B cell (primary cell): ENCODE results near the gene SLC22A12. TPM values are rescaled to one million over a fixed set of nuclear protein-coding genes. Genes with fewer than 3 reads are reported as not detected.

Experiments used
- ATAC-seq: fragments of 200-7000 bp; cut with Tn5 transposase; one replicate; pipeline ENCODE4 v1.10.0; 2021; ENCODE audit warnings: low read depth, mild to moderate bottlenecking, moderate number of reproducible peaks, moderate library complexity
- CTCF ChIA-PET: fragments of 350-600 bp; sonication (Branson Sonifier 250); formaldehyde crosslinking; loops from one replicate; lab custom pipeline; 2021; ENCODE audit warnings: antibody characterized with exemption, inconsistent platforms; lab: Charles Lee
- POLR2A ChIA-PET: fragments of 350-600 bp; sonication (Branson Sonifier 250); formaldehyde crosslinking; loops from one replicate; lab custom pipeline; 2021; ENCODE audit warnings: antibody characterized with exemption; lab: Charles Lee
- DNase-seq: peaks from one replicate; pipeline ENCODE4 v3.0.0; 2013
- H2AFZ ChIP-seq: 2 replicates; pipeline ENCODE4 v1.6.1; 2012; ENCODE audit warnings: mild to moderate bottlenecking, low read depth, low read length; ENCODE audit not compliant: insufficient read depth, poor library complexity, severe bottlenecking
- H3K27ac ChIP-seq, 2 donors: 1 replicate in 1 of 2; 2 replicates in 1 of 2; pipeline ENCODE4 v1.5.1; 2012 to 2013; ENCODE audit warnings: low read length in 2 of 2, mild to moderate bottlenecking in 2 of 2, moderate library complexity in 1 of 2
- H3K27me3 ChIP-seq, 4 experiments: fragments of 200-600 bp in 1 of 4; sonication (generic) in 1 of 4; replicated peaks in 1 of 4; 1 replicate in 2 of 4; 2 replicates in 2 of 4; pipeline versions ENCODE4 v1.6.1 to v1.7.0; 2013 to 2016; ENCODE audit warnings: low read length in 3 of 4, mild to moderate bottlenecking in 2 of 4, mixed read lengths in 1 of 4, moderate library complexity in 1 of 4; ENCODE audit not compliant: insufficient read depth in 4 of 4, control insufficient read depth in 3 of 4; ENCODE audit errors: control extremely low read depth in 1 of 4
- H3K36me3 ChIP-seq, 2 experiments: replicated peaks in 1 of 2; 1 replicate in 1 of 2; 2 replicates in 1 of 2; pipeline versions ENCODE4 v1.6.1 to v1.7.1; 2013; ENCODE audit warnings: low read length in 1 of 2; ENCODE audit not compliant: insufficient read depth in 2 of 2, control insufficient read depth in 1 of 2; ENCODE audit errors: control extremely low read depth in 1 of 2, extremely low read depth in 1 of 2
- H3K4me1 ChIP-seq, 2 donors: fragments of 200-600 bp in 1 of 2; sonication (generic) in 1 of 2; 1 replicate in 1 of 2; 2 replicates in 1 of 2; pipeline versions ENCODE4 v1.5.1 to v1.6.1; 2013 to 2017; ENCODE audit warnings: low read length in 2 of 2; ENCODE audit not compliant: control insufficient read depth in 2 of 2, insufficient read depth in 2 of 2
- H3K4me2 ChIP-seq: replicated peaks from 2 replicates; pipeline ENCODE3; 2012; ENCODE audit warnings: mild to moderate bottlenecking, low read depth, low read length; ENCODE audit not compliant: poor library complexity, severe bottlenecking
- H3K4me3 ChIP-seq, 5 experiments: fragments of 200-600 bp in 1 of 5; sonication (generic) in 1 of 5; 1 replicate in 3 of 5; 2 replicates in 2 of 5; pipeline versions ENCODE4 v1.5.1 to v1.7.0; 2011 to 2016; ENCODE audit warnings: low read length in 4 of 5, mild to moderate bottlenecking in 4 of 5, low read depth in 2 of 5, control low read depth in 1 of 5, moderate library complexity in 1 of 5; ENCODE audit not compliant: insufficient read depth in 1 of 5; ENCODE audit errors: control extremely low read depth in 1 of 5, extremely low read depth in 1 of 5
- H3K79me2 ChIP-seq: fragments of 200-600 bp; sonication (generic); one replicate; pipeline ENCODE4 v1.6.0; 2016; ENCODE audit warnings: low read length; ENCODE audit not compliant: control insufficient read depth, insufficient read depth
- H3K9ac ChIP-seq: fragments of 200-600 bp; sonication (generic); 2 replicates; pipeline ENCODE4 v1.6.1; 2017; ENCODE audit warnings: mild to moderate bottlenecking, low read length, moderate library complexity
- H3K9me3 ChIP-seq, 3 donors: one replicate each; pipeline versions ENCODE4 v1.6.1 to v1.7.1; 2013; ENCODE audit warnings: low read length in 2 of 3; ENCODE audit not compliant: control insufficient read depth in 2 of 3, insufficient read depth in 1 of 3; ENCODE audit errors: control extremely low read depth in 1 of 3
- H4K20me1 ChIP-seq: 2 replicates; pipeline ENCODE4 v1.6.0; 2012; ENCODE audit warnings: mild to moderate bottlenecking, low read length; ENCODE audit not compliant: insufficient read depth, control insufficient read depth, poor library complexity, severe bottlenecking
- H3K27ac Mint-ChIP-seq: one replicate; pipeline ENCODE4 v1.8.0; 2021; ENCODE audit warnings: mixed read lengths
- H3K27me3 Mint-ChIP-seq: one replicate; pipeline ENCODE4 v1.8.0; 2021; ENCODE audit warnings: mixed read lengths
- H3K4me1 Mint-ChIP-seq: one replicate; pipeline ENCODE4 v1.8.0; 2021; ENCODE audit warnings: mixed read lengths
- H3K4me3 Mint-ChIP-seq: one replicate; pipeline ENCODE4 v1.8.0; 2021; ENCODE audit warnings: mixed read lengths
- H3K9me3 Mint-ChIP-seq: one replicate; pipeline ENCODE4 v1.8.0; 2022; ENCODE audit warnings: mixed read lengths; ENCODE audit not compliant: insufficient read depth
- EZH2 ChIP-seq: IDR thresholded peaks from 2 replicates; pipeline ENCODE4 v1.6.1; 2012; ENCODE audit warnings: borderline replicate concordance, low read depth, mild to moderate bottlenecking, moderate library complexity, low read length; ENCODE audit not compliant: insufficient read depth, poor library complexity, severe bottlenecking
- WGBS: methylation state at CpG from one replicate; pipeline ENCODE4 v1.1.5; 2013; ENCODE audit warnings: missing lambda C conversion rate; ENCODE audit not compliant: insufficient coverage; 5-methylcytosine and 5-hydroxymethylcytosine counted together
- intact Hi-C: fragments of 100-400 bp; cut with micrococcal nuclease; formaldehyde crosslinking; loops from one replicate; pipeline ENCODE4 v1.10.0; 2022
- polyA plus RNA-seq: library from polyadenylated mRNA; depleted of rRNA; stranded (reverse); fragments of >200 nt; gene quantifications from 2 replicates; pipeline ENCODE4 v1.2.3, GENCODE V29; 2012
- total RNA-seq, 2 donors: library from RNA; stranded (reverse); fragments of 120-200 nt in 1 of 2; gene quantifications; 1 replicate in 1 of 2; 2 replicates in 1 of 2; pipeline versions ENCODE4 v1.2.3 to v1.2.4, GENCODE V29; 2013 to 2022
- TF ChIP-seq, protein P1 (sequence below): fragments of 200-600 bp; IDR thresholded peaks from one replicate; pipeline ENCODE4 v1.8.0; 2022; ENCODE audit warnings: antibody characterized with exemption, mild to moderate bottlenecking

SLC22A12 gene
- total and polyA plus RNA-seq, 2 donors (not counting 1 experiment from before 2014, with no cell fraction given): not detected

DNA sequence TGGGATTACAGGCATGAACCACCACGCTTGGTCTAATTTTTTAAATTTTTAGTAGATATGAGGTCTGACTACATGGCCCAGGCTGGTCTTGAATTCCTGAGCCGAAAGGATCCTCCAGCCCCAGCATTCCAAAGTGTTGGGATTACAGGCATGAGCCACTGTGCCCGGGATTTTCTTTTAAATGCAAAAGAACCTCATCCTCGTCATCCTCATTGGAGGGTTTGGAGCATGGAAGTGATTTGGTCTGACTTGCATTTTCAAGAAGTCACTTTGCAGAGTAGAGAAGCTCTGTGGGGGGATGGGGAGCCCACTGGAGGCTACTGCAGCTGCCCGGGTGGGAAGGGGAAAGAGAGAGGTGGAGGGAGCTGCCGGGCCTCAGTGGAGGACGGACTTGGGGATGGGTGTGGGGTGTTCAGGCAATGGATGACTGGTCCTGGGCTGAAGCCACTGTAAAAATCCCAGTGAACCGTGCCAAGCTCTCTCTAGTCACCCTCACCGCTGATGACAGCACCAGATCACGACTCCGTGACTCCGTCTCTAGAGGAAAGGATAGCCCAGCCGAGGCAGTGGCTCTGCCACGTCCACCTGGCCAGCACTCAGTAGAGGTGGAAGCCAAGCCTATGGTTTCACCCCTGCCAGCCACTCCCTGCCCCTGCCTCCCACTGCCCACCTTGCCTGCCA is 32.8 kb upstream of the SLC22A12 start:
- Histone ChIP-seq H3K79me2 (no peaks in the 10 kb centered on the region), H3K4me2 (no peak overlapping the region), H4K20me1 (no peaks in the 10 kb centered on the region), H3K4me3 (no peak overlapping the region), H3K9ac (no peak overlapping the region), H3K36me3 (no peaks in the 10 kb centered on the region), H3K9me3 (no peaks in the 10 kb centered on the region), H2AFZ (no peak overlapping the region), H3K27me3 (no peaks in the 10 kb centered on the region), H3K4me1 (peaks cover 12 to 19% of the 10 kb centered on the region in 2 donors), H3K27ac (no peak overlapping the region)
- WGBS: 59% methylated on average over 12 of the region's 14 CpGs
- intact Hi-C loops: no loop called here
- peaks cover 7% of the 10 kb centered on the region for H3K4me1 Mint-ChIP-seq
- TF ChIP-seq, protein P1, sequence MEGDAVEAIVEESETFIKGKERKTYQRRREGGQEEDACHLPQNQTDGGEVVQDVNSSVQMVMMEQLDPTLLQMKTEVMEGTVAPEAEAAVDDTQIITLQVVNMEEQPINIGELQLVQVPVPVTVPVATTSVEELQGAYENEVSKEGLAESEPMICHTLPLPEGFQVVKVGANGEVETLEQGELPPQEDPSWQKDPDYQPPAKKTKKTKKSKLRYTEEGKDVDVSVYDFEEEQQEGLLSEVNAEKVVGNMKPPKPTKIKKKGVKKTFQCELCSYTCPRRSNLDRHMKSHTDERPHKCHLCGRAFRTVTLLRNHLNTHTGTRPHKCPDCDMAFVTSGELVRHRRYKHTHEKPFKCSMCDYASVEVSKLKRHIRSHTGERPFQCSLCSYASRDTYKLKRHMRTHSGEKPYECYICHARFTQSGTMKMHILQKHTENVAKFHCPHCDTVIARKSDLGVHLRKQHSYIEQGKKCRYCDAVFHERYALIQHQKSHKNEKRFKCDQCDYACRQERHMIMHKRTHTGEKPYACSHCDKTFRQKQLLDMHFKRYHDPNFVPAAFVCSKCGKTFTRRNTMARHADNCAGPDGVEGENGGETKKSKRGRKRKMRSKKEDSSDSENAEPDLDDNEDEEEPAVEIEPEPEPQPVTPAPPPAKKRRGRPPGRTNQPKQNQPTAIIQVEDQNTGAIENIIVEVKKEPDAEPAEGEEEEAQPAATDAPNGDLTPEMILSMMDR: no peak
- no peak for DNase-seq
- no peaks in the 10 kb centered on the region for H3K9me3 Mint-ChIP-seq
- CTCF ChIA-PET: interaction anchor here (1.3 kb wide), 1 partner anchor 94 kb away, joined by 3 read pairs; no protein-coding TSS in a partner anchor
- H3K27ac Mint-ChIP-seq: no peak overlapping the region
- peaks cover 11% of the 10 kb centered on the region for H3K27me3 Mint-ChIP-seq
- H3K4me3 Mint-ChIP-seq: no peak overlapping the region
- POLR2A ChIA-PET: no interaction called here
- ATAC-seq: no peak

DNA sequence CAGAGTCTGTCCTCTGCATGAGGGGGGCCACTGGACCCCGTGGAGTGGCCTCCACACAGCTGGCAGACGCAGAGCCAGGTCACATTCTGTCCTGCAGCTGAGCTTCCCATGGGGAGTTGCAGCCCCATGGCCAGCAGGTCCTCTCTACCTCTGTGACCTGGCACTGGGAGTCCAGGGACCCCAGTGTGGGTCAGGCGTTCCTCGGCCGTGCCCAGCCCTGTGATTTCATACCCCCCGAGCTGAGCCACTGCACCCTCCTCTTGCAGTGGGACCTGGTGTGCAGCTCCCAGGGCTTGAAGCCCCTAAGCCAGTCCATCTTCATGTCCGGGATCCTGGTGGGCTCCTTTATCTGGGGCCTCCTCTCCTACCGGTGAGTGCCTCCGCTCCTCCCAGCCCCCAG is 32.2 kb upstream of the SLC22A12 start:
- H3K4me1 Mint-ChIP-seq: peaks cover 7% of the 10 kb centered on the region
- 91% methylated on average over 9 of the region's 9 CpGs for WGBS
- Histone ChIP-seq H3K27me3 (no peaks in the 10 kb centered on the region), H3K4me2 (no peak overlapping the region), H3K27ac (no peak overlapping the region), H3K36me3 (no peaks in the 10 kb centered on the region), H3K9ac (no peak overlapping the region), H3K4me1 (peaks cover 12 to 19% of the 10 kb centered on the region in 2 donors), H3K4me3 (no peak overlapping the region), H3K79me2 (no peaks in the 10 kb centered on the region), H3K9me3 (no peaks in the 10 kb centered on the region), H4K20me1 (no peaks in the 10 kb centered on the region), H2AFZ (no peak overlapping the region)
- H3K4me3 Mint-ChIP-seq: no peak overlapping the region
- TF ChIP-seq, protein P1: no peak
- TF ChIP-seq EZH2: no peak
- ChIA-PET POLR2A (no interaction called here), CTCF (interaction anchor here (1.3 kb wide), 1 partner anchor 93 kb away, joined by 3 read pairs; no protein-coding TSS in a partner anchor)
- H3K27me3 Mint-ChIP-seq: peaks cover 11% of the 10 kb centered on the region
- ATAC-seq (no peak), DNase-seq (no peak)
- no peak overlapping the region for H3K27ac Mint-ChIP-seq
- intact Hi-C loops: no loop called here
- no peaks in the 10 kb centered on the region for H3K9me3 Mint-ChIP-seq
